IPS-NIHi7 (cell line): Measurements from ENCODE around the gene PCDHGA11.
"Not testable (repeated sequence)": the region's sequence is repeated elsewhere in the genome, so short reads cannot be mapped to it uniquely, and the experiment has no call there.

Source experiments
- DNase-seq: peaks from one replicate; pipeline ENCODE4 v3.0.0; 2012; ENCODE audit warnings: mixed read lengths; ENCODE audit errors: extremely low spot score

PCDHGA11 gene

DNA sequence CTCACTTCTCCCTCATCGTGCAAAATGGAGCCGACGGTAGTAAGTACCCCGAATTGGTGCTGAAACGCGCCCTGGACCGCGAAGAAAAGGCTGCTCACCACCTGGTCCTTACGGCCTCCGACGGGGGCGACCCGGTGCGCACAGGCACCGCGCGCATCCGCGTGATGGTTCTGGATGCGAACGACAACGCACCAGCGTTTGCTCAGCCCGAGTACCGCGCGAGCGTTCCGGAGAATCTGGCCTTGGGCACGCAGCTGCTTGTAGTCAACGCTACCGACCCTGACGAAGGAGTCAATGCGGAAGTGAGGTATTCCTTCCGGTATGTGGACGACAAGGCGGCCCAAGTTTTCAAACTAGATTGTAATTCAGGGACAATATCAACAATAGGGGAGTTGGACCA is 10.4 kb downstream of the PCDHGA11 start:
- DNase-seq = no peak

DNA sequence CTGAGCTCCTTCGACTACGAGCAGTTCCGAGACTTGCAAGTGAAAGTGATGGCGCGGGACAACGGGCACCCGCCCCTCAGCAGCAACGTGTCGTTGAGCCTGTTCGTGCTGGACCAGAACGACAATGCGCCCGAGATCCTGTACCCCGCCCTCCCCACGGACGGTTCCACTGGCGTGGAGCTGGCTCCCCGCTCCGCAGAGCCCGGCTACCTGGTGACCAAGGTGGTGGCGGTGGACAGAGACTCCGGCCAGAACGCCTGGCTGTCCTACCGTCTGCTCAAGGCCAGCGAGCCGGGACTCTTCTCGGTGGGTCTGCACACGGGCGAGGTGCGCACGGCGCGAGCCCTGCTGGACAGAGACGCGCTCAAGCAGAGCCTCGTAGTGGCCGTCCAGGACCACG is 11.5 kb downstream of the PCDHGA11 start:
- not testable (repeated sequence) for DNase-seq

DNA sequence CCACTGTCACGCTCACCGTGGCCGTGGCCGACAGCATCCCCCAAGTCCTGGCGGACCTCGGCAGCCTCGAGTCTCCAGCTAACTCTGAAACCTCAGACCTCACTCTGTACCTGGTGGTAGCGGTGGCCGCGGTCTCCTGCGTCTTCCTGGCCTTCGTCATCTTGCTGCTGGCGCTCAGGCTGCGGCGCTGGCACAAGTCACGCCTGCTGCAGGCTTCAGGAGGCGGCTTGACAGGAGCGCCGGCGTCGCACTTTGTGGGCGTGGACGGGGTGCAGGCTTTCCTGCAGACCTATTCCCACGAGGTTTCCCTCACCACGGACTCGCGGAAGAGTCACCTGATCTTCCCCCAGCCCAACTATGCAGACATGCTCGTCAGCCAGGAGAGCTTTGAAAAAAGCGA is 11.9 kb downstream of the PCDHGA11 start:
- DNase-seq = not testable (repeated sequence)

DNA sequence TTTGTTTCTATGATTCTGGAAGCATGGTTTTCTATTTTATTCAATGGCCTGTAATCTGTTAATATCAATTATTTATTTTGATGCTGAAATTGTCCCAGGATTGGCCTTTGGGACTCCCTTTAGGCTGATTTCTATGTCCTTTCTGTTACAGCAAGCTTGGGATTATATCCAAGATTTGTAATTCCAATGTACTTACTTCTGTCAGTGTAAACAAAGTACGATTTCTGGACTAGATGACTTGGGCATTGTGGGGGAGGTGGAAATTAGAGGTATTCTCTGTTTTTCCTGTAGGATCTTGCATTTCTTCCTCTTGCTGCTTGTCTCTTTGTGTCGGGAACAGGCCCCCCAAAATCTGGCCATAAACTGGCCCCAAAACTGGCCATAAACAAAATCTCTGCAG is 13.2 kb downstream of the PCDHGA11 start:
- DNase-seq = no peak

GRCh38 chr5:141437221-141437620 is 16.4 kb downstream of the PCDHGA11 start:
- no peak for DNase-seq

GRCh38 chr5:141439411-141440141 is 18.7 kb downstream of the PCDHGA11 start:
- DNase-seq = peak; percentile 21

DNA sequence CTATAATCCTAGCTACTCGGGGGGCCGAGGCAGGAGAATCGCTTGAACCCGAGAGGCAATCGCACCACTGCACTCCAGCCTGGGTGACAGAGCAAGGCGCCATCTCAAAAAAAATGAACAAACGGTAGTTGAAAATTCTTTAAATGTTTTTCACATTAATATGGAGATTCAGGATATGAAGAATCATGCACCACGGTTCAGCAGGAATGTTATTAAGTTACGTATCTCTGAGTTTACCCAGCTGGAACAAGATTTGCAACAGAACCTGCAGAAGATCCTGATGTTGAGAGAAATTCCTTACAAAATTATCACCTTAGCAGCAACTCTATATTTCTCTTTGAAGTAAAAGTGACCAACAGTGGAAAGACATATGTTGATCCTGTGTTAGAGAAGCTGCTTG is 19.5 kb downstream of the PCDHGA11 start:
- no peak for DNase-seq

DNA sequence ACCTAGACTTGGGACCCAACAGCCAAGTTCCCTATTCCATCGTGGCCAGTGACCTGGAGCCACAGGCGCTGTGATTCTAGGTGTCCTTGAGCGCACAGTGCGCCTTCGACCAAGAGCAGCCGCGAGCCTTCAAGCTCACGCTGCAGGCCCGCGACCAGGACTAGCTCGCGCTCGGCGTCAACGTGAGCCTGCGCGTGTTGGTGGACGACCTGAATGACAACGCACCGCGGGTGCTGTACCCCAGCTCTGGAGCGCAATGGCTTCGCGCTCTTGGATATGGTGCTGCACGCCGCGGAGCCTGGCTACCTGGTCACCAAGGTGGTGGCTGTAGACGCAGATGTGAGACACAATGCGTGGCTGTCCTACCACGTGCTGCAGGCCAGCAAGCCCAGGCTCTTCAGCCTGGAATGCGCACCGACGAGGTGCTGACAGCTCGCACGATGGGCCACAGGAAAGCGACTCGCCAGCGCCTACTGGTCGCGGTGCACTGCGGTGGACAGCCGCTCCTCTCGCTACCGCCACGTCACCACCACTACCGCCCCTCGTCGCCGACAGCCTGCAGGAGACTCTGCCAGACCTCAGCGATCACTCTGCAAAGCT is 20.8 kb downstream of the PCDHGA11 start:
- DNase-seq = no peak

DNA sequence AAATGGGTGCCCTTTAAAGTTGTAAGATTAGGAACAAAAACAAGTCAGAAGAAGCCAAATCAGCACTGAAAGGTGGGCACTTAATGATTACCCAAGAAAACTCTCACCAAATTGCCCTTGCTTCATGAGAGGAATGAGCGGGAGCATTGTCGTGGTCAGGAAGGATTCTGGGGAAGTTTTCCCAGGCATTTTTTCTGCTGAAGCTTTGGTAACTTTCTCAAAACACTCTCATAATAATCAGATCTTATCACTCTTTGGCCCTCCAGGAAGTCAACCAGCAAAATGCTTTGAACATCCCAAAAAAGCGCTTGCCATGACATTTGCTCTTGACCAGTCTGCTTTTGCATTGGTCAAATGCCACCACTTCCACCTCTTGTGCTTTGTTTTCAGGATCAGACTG is 44.5 kb downstream of the PCDHGA11 start:
- no peak for DNase-seq
